ENCODE results near the gene CELA2B. TPM values are rescaled to one million over a fixed set of nuclear protein-coding genes. Genes with fewer than 3 reads are reported as not detected.

CELA2B gene
- total RNA-seq, 1 donor from 2014 or later, result not detected

DNA sequence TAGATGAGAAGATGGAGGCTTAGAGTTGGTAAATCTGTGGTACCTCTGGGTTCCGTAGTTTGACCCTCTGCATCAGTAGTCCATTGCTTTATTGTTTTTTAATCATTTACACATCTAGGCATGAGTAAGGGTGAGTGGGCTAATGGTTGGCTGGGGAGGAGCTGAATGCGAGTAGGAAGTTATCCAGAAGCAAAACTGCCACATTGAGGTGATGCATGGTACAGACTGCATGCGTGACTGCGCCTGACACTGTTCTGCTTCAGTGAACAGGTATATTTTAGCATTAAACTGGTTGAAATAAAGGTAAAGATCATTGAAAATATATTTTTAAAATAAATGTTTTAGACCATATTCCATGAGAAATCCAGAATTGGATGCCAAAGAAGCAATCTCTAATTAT, 55.1 kb downstream of the CELA2B start:
- Mint-ChIP-seq H3K36me3 (ENCODE audit: low read depth) (no peaks in the 10 kb centered on the region), H3K9me3 (no peaks in the 10 kb centered on the region), H3K27me3 (ENCODE audit: low read depth) (no peaks in the 10 kb centered on the region), H3K4me3 (no peak overlapping the region), H3K27ac (ENCODE audit: unreplicated experiment) (no peak overlapping the region), H3K4me1 (peaks cover 24% of the 10 kb centered on the region)
- DNase-seq (ENCODE audit: low read depth, low spot score), result no peak
- TF ChIP-seq CTCF (conservative IDR thresholded peaks at IDR 0.05), result no peak

GRCh38 chr1:15531682-15532081, 55.8 kb downstream of the CELA2B start:
- TF ChIP-seq CTCF (conservative IDR thresholded peaks at IDR 0.05), result no peak
- DNase-seq (ENCODE audit: low read depth, low spot score), result no peak
- peaks cover 19% of the 10 kb centered on the region for H3K4me1 Mint-ChIP-seq
- no peak overlapping the region for H3K27ac Mint-ChIP-seq (ENCODE audit: unreplicated experiment)
- no peaks in the 10 kb centered on the region for H3K27me3 Mint-ChIP-seq (ENCODE audit: low read depth)
- no peak overlapping the region for H3K4me3 Mint-ChIP-seq
- peaks cover 4% of the 10 kb centered on the region for H3K36me3 Mint-ChIP-seq (ENCODE audit: low read depth)
- H3K9me3 Mint-ChIP-seq, result no peaks in the 10 kb centered on the region

DNA sequence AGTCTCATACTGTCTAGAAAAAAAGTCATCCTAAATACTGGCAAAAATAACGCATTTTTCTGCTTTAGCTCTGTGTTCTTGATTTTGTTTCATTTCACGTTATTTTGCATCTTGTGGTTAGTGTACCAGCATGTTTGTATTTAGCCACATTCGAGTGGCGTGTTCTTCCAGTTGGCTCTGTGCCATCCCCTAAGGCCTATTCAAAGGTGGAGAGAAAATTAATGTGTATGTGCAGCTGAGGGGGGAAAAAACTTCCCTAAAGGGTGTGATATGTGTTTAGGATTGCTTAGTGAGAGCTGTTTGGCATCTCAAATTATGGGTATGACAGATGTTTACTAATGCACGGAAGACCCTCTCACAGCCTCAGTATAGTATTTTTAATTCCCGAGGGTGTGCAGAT, 62.9 kb downstream of the CELA2B start:
- Mint-ChIP-seq H3K27me3 (ENCODE audit: low read depth) (no peaks in the 10 kb centered on the region), H3K27ac (ENCODE audit: unreplicated experiment) (no peak overlapping the region), H3K9me3 (no peaks in the 10 kb centered on the region), H3K4me1 (no peaks in the 10 kb centered on the region), H3K4me3 (no peak overlapping the region), H3K36me3 (ENCODE audit: low read depth) (peaks cover 8% of the 10 kb centered on the region)
- DNase-seq (ENCODE audit: low read depth, low spot score), result no peak
- no peak for TF ChIP-seq CTCF (conservative IDR thresholded peaks at IDR 0.05)

DNA sequence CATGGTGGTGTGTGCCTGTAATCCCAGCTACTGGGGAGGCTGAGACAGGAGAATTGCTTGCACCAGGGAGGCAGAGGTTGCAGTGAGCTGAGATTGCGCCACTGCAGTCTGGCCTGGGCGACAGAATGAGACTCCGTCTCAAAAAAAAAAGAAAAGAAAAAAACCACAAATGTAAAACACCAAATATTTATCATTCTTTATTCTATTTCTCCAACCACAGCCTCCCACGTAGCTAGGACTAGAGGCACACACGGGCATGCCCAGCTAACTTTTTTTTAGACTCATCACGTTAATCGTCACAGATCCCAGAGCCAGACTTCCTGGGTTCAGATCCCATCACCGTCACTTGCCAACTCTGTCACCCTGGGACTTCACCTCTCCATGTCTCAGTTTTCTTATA, 64.3 kb downstream of the CELA2B start:
- Mint-ChIP-seq H3K36me3 (ENCODE audit: low read depth) (peaks cover 8% of the 10 kb centered on the region), H3K4me3 (no peak overlapping the region), H3K27ac (ENCODE audit: unreplicated experiment) (no peak overlapping the region), H3K9me3 (no peaks in the 10 kb centered on the region), H3K27me3 (ENCODE audit: low read depth) (no peaks in the 10 kb centered on the region), H3K4me1 (no peaks in the 10 kb centered on the region)
- no peak for DNase-seq (ENCODE audit: low read depth, low spot score)
- TF ChIP-seq CTCF (conservative IDR thresholded peaks at IDR 0.05), result no peak

Other genes starting within 250 kb of the CELA2B start
- gene FHAD1, start 228.9 kb upstream of the CELA2B start, total RNA-seq, result 1.6 and 1.7 TPM in 2 replicates
- gene EFHD2, start 66.2 kb upstream of the CELA2B start, total RNA-seq, result 22.4 and 23.0 TPM in 2 replicates
- gene CTRC, start 37.7 kb upstream of the CELA2B start, total RNA-seq, result 0.40 TPM in 1 of 2 replicates, not detected in the other
- gene CELA2A, start 19.4 kb upstream of the CELA2B start, total RNA-seq, result not detected in 2 replicates
- 13.2 and 13.8 TPM in 2 replicates for gene CASP9, start 48.1 kb downstream of the CELA2B start, total RNA-seq
- gene DNAJC16, start 50.7 kb downstream of the CELA2B start, total RNA-seq, result 21.5 and 23.6 TPM in 2 replicates
- 1.2 and 1.4 TPM in 2 replicates for gene AGMAT, start 108.9 kb downstream of the CELA2B start, total RNA-seq
- 33.0 and 33.2 TPM in 2 replicates for gene DDI2, start 141.4 kb downstream of the CELA2B start, total RNA-seq
- 61.2 and 64.5 TPM in 2 replicates for gene PLEKHM2, start 208.2 kb downstream of the CELA2B start, total RNA-seq